GM20000 (cell line): ENCODE data around the gene SLC22A23.

Source experiments
- DNase-seq: peaks from one replicate; pipeline ENCODE4 v3.0.0; 2012; ENCODE audit warnings: low spot score
- TF ChIP-seq, protein P1 (sequence below): IDR thresholded peaks from 2 replicates; pipeline ENCODE4 v1.5.1; 2012; ENCODE audit warnings: mild to moderate bottlenecking, control low read depth; ENCODE audit errors: extremely low read depth, missing control alignments

Gene SLC22A23

DNA sequence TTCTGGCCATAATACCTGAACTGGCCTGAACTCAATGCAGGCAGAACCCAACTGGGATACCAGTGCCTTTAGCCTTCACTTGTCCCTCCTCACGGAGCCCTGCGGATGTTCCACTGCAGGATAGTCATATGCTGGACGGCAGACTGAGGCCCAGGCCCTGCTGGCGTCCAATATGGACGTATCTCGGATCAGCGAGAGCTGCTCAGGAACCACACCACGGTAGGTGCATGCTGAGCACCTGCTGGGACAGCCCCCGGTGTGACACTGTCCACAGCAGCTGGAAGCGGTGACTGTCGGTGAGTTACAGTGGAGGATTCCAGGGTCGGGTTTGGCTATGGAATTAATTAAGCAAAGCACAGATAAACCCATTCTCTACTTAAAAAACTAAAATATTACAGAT is 149.4 kb downstream of the SLC22A23 start:
- DNase-seq: no peak
- TF ChIP-seq, protein P1, sequence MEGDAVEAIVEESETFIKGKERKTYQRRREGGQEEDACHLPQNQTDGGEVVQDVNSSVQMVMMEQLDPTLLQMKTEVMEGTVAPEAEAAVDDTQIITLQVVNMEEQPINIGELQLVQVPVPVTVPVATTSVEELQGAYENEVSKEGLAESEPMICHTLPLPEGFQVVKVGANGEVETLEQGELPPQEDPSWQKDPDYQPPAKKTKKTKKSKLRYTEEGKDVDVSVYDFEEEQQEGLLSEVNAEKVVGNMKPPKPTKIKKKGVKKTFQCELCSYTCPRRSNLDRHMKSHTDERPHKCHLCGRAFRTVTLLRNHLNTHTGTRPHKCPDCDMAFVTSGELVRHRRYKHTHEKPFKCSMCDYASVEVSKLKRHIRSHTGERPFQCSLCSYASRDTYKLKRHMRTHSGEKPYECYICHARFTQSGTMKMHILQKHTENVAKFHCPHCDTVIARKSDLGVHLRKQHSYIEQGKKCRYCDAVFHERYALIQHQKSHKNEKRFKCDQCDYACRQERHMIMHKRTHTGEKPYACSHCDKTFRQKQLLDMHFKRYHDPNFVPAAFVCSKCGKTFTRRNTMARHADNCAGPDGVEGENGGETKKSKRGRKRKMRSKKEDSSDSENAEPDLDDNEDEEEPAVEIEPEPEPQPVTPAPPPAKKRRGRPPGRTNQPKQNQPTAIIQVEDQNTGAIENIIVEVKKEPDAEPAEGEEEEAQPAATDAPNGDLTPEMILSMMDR: no peak

DNA sequence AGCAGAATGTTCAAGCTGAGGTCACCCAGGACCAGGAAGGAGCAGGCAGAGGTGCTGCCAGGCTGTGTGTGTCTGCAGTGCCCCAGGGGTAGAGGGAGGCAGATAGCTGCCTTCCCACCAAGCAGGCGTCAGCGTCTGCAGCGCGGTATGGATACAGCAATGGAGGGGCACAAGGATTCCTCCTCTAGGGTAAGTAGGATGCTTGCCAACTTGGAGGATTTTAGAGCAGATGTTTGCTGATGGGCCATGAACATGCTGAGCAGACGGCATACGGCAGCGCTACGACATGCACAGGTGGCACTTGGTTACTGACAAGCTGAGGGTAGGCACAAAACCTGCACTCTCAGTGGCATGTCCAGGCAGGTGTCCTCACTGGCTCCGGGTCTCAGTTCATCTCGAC is 150.0 kb downstream of the SLC22A23 start:
- TF ChIP-seq, protein P1: no peak
- no peak for DNase-seq

DNA sequence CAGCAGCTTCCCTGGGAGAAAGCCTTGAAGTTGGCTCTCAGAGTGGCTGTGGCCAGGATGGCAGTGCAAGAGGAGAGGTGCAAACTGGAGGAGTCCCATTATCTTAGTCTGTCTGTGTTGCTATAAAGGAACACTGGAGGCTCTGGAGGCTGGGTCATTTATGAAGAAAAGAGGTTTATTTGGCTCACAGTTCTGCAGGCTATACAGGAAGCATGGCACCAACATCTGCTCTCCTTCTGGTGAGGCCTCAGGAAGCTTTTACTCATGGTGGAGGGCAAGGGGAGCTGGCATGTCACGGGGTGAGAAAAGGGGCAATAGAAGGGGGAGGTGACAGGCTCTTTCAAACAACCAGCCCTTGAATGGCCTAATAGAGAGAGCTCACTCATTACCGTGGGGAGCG is 151.0 kb downstream of the SLC22A23 start:
- DNase-seq: no peak
- TF ChIP-seq, protein P1: no peak

DNA sequence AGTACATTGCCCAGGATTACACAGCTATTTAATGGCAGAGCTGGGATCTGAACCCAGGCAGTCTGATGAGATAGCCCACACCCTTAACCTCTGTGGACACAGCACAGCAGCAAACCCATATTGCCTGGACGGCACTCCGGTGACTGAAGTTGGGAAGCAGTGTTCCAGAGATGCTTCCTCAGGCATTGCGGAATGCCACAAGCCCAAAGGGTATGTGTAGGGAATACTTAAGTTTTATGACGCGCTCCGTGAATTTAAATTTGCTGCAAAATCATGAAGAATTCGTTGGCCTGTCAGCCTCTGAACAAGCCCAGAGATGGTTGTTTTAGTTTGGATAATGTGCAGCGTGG is 151.7 kb downstream of the SLC22A23 start:
- no peak for DNase-seq
- TF ChIP-seq, protein P1: no peak

DNA sequence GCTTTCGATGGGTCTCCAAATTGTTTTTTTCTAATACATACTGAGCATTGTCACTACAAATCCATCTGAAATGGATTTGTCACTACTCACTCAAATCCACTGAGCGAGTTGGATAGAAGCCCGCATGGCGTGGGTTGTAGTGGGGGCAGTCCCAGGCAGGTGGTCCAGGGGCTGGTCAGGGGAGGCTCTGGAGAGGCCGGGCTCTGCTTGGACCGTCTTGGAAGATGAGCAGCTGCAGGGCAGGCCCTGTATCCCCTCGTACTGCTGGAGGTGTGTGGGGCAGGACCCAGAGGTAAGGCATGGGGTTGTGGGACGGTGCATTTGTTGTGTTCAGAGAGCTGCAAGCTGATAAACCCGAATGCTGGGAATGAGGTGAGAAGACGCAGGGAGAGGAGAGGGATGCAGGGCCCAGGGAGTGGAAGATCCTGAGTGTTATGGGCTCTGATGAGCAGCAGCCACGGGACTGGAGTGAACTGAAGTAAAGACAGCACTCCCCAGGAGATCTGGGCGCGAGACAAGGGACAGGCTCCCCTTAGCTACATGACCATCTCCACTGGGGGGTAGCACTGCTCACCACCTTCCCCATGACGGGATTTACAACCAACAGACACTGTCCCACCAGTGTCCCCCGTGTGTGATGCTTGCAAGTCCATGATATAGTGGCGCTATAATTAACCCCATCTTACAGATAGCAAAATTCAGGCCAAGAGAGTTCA is 152.2 kb downstream of the SLC22A23 start:
- no peak for DNase-seq
- TF ChIP-seq, protein P1: no peak

DNA sequence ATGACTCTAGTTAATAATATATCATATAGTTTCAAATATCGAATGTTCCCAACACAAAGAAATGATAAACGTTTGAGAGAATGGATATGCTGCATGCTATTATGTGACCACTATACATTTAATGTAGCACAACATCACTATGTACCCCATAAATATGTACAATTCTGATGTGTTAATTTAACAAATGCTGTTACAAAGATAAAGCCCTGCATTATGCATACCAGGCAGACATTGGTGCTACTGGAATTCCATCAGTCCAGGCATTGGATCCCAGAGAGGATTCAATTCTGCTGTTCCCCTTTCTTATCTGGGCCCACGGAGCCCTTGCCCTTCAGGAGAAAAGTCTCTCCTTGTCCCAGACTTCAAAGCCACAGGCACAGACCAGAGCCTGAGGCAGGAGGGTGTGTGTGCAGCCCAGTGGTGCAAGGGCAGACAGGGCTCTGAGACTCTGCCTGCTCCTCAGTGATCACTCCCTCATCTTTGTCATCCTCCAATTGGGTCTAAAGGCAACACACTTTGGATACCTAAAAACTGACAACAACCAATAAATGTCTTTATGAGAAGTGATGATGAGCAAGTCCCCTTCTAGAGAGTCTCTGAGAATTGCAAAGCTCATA is 152.9 kb downstream of the SLC22A23 start:
- no peak for DNase-seq
- TF ChIP-seq, protein P1: no peak

DNA sequence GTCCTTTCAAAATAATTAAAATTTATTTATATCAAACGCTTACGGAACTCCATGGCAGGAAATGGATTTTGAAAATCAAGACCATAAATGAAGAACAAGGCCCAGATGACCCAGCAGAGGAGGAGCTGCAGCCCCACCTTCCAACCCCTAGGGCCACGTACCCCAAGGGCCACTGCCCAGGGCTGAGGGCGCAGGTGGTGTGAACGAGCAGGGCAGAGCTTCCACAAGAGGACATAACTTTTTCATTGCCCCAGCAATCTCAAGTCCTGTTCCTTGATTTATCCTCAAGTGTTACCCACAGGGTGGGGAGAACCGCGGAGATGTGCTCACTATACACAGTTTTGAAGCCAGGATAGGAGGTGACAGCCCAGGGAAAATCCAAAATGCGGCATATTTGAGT is 155.3 kb downstream of the SLC22A23 start:
- no peak for DNase-seq
- TF ChIP-seq, protein P1: no peak
